Keratinocyte (primary cell): ENCODE results near the gene RPL36A.
A peak's percentile ranks its signal among the peaks of the same experiment; 100 is the strongest.

Experiments
- EZH2 ChIP-seq: IDR thresholded peaks from one replicate; pipeline ENCODE4 v1.6.1; 2012; ENCODE audit warnings: inconsistent platforms, mild to moderate bottlenecking, low read length, moderate library complexity
- TF ChIP-seq, protein P1 (sequence below), 3 experiments: IDR thresholded peaks in 1 of 3; conservative IDR thresholded peaks in 1 of 3; optimal IDR thresholded peaks in 1 of 3; 2 replicates in 2 of 3; 3 replicates in 1 of 3; pipeline versions ENCODE3 to v1.5.1; 2011; ENCODE audit warnings: low read length in 3 of 3, mild to moderate bottlenecking in 3 of 3, moderate library complexity in 2 of 3, control low read depth in 1 of 3, inconsistent platforms in 1 of 3; ENCODE audit not compliant: insufficient read depth in 2 of 3; ENCODE audit errors: extremely low read depth in 1 of 3

DNA sequence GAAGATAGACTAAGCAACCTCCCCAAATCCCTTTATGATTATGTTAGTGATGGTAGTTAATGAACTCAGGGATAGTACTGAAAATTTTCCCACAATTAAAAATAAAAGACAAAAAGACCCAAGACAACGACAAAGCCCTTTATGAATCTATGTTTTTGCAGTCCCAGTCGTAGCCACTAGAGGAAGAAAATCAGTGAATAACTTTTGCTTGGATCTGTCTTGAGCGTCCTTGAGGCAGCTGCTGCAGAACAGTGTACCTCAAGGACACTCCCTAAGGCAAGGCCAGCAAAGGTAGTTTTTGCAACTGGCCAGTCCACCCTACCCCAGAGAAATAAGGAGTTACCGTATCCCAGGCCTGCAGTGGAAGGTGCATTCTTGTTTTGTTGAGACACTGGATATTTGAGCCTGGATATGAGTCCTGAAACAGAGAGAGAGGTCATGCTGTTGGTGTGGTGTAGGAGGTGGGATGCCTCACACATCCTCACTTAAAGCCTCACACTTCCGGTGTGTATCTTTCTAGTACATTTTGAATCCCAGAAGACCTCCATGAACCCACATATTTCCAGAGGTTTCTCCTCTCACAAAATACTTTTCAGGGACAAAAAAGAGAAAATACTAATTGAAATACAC lies 33.5 kb upstream of the RPL36A start:
- TF ChIP-seq, protein P1, sequence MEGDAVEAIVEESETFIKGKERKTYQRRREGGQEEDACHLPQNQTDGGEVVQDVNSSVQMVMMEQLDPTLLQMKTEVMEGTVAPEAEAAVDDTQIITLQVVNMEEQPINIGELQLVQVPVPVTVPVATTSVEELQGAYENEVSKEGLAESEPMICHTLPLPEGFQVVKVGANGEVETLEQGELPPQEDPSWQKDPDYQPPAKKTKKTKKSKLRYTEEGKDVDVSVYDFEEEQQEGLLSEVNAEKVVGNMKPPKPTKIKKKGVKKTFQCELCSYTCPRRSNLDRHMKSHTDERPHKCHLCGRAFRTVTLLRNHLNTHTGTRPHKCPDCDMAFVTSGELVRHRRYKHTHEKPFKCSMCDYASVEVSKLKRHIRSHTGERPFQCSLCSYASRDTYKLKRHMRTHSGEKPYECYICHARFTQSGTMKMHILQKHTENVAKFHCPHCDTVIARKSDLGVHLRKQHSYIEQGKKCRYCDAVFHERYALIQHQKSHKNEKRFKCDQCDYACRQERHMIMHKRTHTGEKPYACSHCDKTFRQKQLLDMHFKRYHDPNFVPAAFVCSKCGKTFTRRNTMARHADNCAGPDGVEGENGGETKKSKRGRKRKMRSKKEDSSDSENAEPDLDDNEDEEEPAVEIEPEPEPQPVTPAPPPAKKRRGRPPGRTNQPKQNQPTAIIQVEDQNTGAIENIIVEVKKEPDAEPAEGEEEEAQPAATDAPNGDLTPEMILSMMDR (optimal IDR thresholded peaks at IDR 0.05 in 1 of 3, IDR thresholded peaks at IDR 0.05 in 1 of 3, conservative IDR thresholded peaks at IDR 0.05 in 1 of 3; ENCODE audit: extremely low read depth in 1 of 3, insufficient read depth in 2 of 3, low read length in 3 of 3): peak in 2 of 3 experiments; percentile 25
- no peak for TF ChIP-seq EZH2
